Body of pancreas (tissue), 4 donors: ENCODE results near the gene SGMS1. TPM values are rescaled to one million over a fixed set of nuclear protein-coding genes. Genes with fewer than 3 reads are reported as not detected.

Source experiments
- ATAC-seq: fragments of 150-250 bp; one replicate; pipeline ENCODE4 v1.9.1; 2016
- DNase-seq, 4 donors: peaks; one replicate each; pipeline ENCODE4 v3.0.0-alpha.2; 2019
- H3K27ac ChIP-seq, 4 donors: fragments of 200-600 bp; sonication (generic); 1 replicate in 3 of 4; 2 replicates in 1 of 4; pipeline versions ENCODE4 v1.5.1 to v1.6.1; 2016 to 2019; ENCODE audit warnings: mild to moderate bottlenecking in 1 of 4, mixed read lengths in 1 of 4, moderate library complexity in 1 of 4
- H3K27me3 ChIP-seq, 2 donors: fragments of 200-600 bp; sonication (generic); one replicate each; pipeline ENCODE4 v1.6.0; 2016; ENCODE audit warnings: mild to moderate bottlenecking in 1 of 2
- H3K36me3 ChIP-seq, 2 donors: fragments of 200-600 bp; sonication (generic); replicated peaks in 1 of 2; 2 replicates each; pipeline ENCODE4 v1.5.1; 2016; ENCODE audit warnings: low read depth in 2 of 2; ENCODE audit not compliant: insufficient read depth in 1 of 2
- H3K4me1 ChIP-seq: fragments of 200-600 bp; sonication (generic); one replicate; pipeline ENCODE4 v1.6.0; 2016
- H3K4me3 ChIP-seq, 2 donors: fragments of 200-600 bp; sonication (generic); 1 replicate in 1 of 2; 2 replicates in 1 of 2; pipeline ENCODE4 v1.5.1; 2016 to 2019
- H3K9me3 ChIP-seq, 3 donors: fragments of 200-600 bp; sonication (generic); 1 replicate in 2 of 3; 2 replicates in 1 of 3; pipeline ENCODE4 v1.5.1; 2016
- POLR2A ChIP-seq, 3 donors: fragments of 450-650 bp; IDR thresholded peaks; one replicate each; pipeline ENCODE4 v1.6.1; 2016; ENCODE audit warnings: antibody characterized with exemption in 3 of 3, mild to moderate bottlenecking in 2 of 3
- WGBS, 2 donors: methylation state at CpG; one replicate each; pipeline ENCODE4 v1.1.5; 2017; 5-methylcytosine and 5-hydroxymethylcytosine counted together
- intact Hi-C: fragments of 100-400 bp; cut with DNase I; formaldehyde crosslinking; loops from one replicate; pipeline ENCODE4 v1.15.1; 2023
- total RNA-seq, 2 donors: library from RNA; depleted of rRNA; stranded (reverse); fragments of >200 nt; gene quantifications; one replicate each; pipeline ENCODE4 v1.1.0, GENCODE V29; 2016
- TF ChIP-seq, protein P1 (sequence below), 7 experiments: fragments of 450-650 bp in 4 of 7; fragments of 200-600 bp in 3 of 7; sonication (generic) in 3 of 7; IDR thresholded peaks; one replicate each; pipeline ENCODE4 v1.5.1; 2016 to 2019; ENCODE audit warnings: antibody characterized with exemption in 7 of 7

Gene SGMS1
- total RNA-seq, 2 donors from 2014 or later = 46.2 to 68.9 TPM

DNA sequence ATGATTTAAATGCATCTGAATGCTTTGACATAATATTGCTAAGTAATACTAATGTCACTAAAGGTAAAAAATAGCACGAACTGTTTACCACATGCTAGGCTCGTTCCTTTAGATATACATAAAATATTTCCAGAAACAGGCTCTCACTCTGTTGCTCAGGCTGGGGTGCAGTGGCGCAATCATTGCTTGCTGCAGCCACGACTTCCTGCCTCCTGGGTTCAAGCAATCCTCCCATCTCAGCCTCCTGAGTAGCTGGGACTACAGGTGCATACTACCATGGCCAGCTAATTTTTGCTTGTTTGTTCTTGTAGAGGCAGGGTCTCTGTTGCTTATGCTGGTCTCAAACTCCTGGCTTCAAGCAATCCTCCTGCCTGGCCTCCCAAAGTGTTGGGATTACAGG lies 183.3 kb downstream of the SGMS1 start:
- WGBS, 2 donors = 78 to 100% methylated on average over 4 of the region's 4 CpGs
- no peak overlapping the region for H3K27ac ChIP-seq
- ATAC-seq = no peak

DNA sequence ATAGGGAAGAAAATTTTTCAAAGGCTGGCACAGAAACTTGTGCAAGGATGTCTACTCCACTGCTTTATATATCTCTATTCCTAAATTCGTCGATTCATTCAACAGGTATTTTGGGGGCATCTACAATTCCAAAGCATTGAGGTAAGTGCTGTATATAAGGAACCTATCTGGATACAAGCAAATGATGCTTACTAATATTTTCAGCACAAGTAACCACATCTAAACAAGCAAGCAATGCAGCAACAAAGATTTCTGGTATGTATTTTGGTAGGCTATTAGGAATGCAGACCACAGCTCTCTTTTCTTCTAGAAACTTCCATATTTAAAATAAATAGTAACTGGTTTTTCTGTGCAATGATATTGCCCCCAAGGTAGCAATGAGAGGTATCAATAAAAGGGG lies 183.9 kb downstream of the SGMS1 start:
- TF ChIP-seq, protein P1, sequence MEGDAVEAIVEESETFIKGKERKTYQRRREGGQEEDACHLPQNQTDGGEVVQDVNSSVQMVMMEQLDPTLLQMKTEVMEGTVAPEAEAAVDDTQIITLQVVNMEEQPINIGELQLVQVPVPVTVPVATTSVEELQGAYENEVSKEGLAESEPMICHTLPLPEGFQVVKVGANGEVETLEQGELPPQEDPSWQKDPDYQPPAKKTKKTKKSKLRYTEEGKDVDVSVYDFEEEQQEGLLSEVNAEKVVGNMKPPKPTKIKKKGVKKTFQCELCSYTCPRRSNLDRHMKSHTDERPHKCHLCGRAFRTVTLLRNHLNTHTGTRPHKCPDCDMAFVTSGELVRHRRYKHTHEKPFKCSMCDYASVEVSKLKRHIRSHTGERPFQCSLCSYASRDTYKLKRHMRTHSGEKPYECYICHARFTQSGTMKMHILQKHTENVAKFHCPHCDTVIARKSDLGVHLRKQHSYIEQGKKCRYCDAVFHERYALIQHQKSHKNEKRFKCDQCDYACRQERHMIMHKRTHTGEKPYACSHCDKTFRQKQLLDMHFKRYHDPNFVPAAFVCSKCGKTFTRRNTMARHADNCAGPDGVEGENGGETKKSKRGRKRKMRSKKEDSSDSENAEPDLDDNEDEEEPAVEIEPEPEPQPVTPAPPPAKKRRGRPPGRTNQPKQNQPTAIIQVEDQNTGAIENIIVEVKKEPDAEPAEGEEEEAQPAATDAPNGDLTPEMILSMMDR (IDR thresholded peaks at IDR 0.05) = no peak
- no peak for TF ChIP-seq POLR2A (IDR thresholded peaks at IDR 0.05)
- no peaks in the 10 kb centered on the region for H3K9me3 ChIP-seq
- no peaks in the 10 kb centered on the region for H3K4me1 ChIP-seq
- intact Hi-C loops = no loop called here
- no peaks in the 10 kb centered on the region for H3K36me3 ChIP-seq
- no peak for DNase-seq
- no peak overlapping the region for H3K27ac ChIP-seq
- no peak for ATAC-seq
- H3K4me3 ChIP-seq = no peak overlapping the region
- 96% methylated on average over 2 of the region's 2 CpGs for WGBS, 2 donors
- H3K27me3 ChIP-seq = no peaks in the 10 kb centered on the region

More for the DNA sequence above, 183.3 kb downstream of the SGMS1 start:
- intact Hi-C loops = no loop called here
- Histone ChIP-seq H3K4me3 (no peak overlapping the region), H3K9me3 (no peaks in the 10 kb centered on the region), H3K27me3 (no peaks in the 10 kb centered on the region), H3K4me1 (no peaks in the 10 kb centered on the region), H3K36me3 (no peaks in the 10 kb centered on the region)
- TF ChIP-seq, protein P1 (IDR thresholded peaks at IDR 0.05) = no peak
- no peak for TF ChIP-seq POLR2A (IDR thresholded peaks at IDR 0.05)
- DNase-seq = no peak

DNA sequence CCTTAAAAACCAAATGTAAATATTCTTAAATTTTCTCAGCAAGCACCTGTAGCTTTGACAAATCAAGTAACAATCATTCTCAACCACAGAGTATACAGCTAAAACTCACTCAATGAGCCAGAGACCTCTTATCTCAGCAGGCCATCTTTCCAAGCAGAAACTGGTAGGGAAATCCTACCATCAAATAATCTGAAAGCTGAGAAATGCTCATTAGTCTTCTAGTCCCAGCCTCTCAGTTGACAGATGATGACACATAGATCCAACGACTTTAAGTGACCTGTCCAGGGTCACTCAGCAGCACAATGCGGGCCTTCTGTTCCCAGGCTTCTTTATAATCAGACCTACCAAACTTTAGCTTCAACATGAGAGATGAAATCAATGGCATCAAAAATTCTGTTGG lies 184.6 kb downstream of the SGMS1 start:
- Histone ChIP-seq H3K4me3 (no peak overlapping the region), H3K27ac (no peak overlapping the region), H3K27me3 (no peaks in the 10 kb centered on the region), H3K9me3 (no peaks in the 10 kb centered on the region), H3K4me1 (no peaks in the 10 kb centered on the region), H3K36me3 (no peaks in the 10 kb centered on the region)
- no peak for ATAC-seq
- intact Hi-C loops = no loop called here
- no peak for DNase-seq
- WGBS, 2 donors = 66 to 78% methylated on average over 2 of the region's 2 CpGs
- TF ChIP-seq, protein P1 (IDR thresholded peaks at IDR 0.05) = no peak
- TF ChIP-seq POLR2A (IDR thresholded peaks at IDR 0.05) = no peak

DNA sequence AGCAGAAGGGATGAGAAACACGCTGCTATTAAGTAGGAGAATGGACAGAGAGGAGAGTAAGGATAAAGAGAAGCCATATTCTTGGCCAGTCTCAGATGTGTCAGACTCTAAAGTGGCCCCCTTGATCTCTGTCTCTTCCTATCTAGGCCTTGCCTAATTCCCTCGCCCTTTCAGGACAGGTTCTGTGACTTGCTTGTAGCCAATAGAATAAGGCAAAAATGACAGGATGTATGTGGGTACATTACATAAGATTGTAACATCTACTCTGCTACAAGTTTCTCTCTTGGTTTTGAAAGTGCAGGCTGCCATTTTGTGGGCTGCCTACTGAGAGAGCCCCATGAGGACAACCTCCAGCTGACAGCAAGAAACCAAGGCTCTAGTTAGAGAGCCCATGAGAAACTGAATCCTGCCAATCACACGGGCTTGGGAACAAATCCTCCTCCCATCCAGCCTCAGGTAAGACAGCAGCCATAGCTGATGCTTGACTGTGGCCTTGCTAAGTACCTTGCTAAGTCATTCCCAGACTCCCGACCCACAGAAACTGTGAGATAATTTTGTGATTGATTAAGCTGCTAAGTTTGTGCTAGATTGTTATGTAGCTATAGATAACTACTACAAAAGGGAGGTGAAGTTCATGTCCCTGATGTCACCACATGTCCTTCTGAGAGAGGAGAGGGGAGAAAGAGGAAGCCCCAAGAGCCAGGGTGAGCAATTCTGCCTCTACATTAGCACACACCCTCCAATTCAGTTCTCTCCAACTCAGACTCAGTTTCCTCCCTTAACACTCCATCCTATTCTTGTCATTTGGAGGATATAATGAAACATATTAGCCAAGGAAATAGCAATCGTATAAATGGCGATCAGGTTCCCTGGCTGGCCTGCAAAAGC lies 185.5 kb downstream of the SGMS1 start:
- no peak overlapping the region for H3K27ac ChIP-seq
- TF ChIP-seq, protein P1 (IDR thresholded peaks at IDR 0.05) = no peak
- no peak for TF ChIP-seq POLR2A (IDR thresholded peaks at IDR 0.05)
- 88% methylated on average over 6 of the region's 6 CpGs for WGBS, 2 donors
- DNase-seq (no peak), ATAC-seq (no peak)
- H3K4me3 ChIP-seq = no peak overlapping the region
- no peaks in the 10 kb centered on the region for H3K9me3 ChIP-seq
- no peaks in the 10 kb centered on the region for H3K4me1 ChIP-seq
- H3K27me3 ChIP-seq = no peaks in the 10 kb centered on the region
- intact Hi-C loops = no loop called here
- H3K36me3 ChIP-seq = no peaks in the 10 kb centered on the region

DNA sequence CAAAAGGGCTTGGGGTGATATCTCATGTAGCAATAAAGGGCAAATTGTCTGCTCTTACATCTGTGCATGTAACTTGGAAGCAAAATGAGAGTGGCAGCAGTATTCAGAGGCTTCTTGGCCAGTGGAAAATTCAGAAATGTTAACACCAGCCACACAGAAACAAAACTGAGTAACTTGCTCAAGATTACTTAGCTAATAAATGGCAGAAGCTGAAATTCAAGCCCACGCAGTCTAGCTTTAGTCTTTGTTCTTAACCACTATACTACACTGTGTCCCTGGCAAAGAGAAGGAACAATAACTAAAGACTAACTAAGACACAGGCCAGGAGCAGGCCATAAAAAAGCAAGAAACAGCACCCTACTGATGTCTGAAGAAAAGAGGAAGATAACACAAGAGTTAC lies 186.5 kb downstream of the SGMS1 start:
- no peak for TF ChIP-seq POLR2A (IDR thresholded peaks at IDR 0.05)
- TF ChIP-seq, protein P1 (IDR thresholded peaks at IDR 0.05) = no peak

More for the DNA sequence above, 186.5 kb downstream of the SGMS1 start:
- intact Hi-C loops = no loop called here
- ATAC-seq = no peak
- DNase-seq = no peak
- Histone ChIP-seq H3K36me3 (no peaks in the 10 kb centered on the region), H3K27me3 (no peaks in the 10 kb centered on the region), H3K4me3 (no peak overlapping the region), H3K4me1 (no peaks in the 10 kb centered on the region), H3K9me3 (no peaks in the 10 kb centered on the region), H3K27ac (no peak overlapping the region)
- 91% methylated on average over 1 of the region's 1 CpG for WGBS, 2 donors
